CD4-positive, alpha-beta T cell treated with Interleukin-4 for 4 hours (primary cell): ENCODE measurements around the gene IRAK4.
A peak's percentile ranks its signal among the peaks of the same experiment; 100 is the strongest.
"Not testable (repeated sequence)": the region's sequence is repeated elsewhere in the genome, so short reads cannot be mapped to it uniquely, and the experiment has no call there.

ENCODE experiments used
- DNase-seq: peaks from one replicate; pipeline ENCODE4 v3.0.0-alpha.2; 2020

The IRAK4 gene

DNA sequence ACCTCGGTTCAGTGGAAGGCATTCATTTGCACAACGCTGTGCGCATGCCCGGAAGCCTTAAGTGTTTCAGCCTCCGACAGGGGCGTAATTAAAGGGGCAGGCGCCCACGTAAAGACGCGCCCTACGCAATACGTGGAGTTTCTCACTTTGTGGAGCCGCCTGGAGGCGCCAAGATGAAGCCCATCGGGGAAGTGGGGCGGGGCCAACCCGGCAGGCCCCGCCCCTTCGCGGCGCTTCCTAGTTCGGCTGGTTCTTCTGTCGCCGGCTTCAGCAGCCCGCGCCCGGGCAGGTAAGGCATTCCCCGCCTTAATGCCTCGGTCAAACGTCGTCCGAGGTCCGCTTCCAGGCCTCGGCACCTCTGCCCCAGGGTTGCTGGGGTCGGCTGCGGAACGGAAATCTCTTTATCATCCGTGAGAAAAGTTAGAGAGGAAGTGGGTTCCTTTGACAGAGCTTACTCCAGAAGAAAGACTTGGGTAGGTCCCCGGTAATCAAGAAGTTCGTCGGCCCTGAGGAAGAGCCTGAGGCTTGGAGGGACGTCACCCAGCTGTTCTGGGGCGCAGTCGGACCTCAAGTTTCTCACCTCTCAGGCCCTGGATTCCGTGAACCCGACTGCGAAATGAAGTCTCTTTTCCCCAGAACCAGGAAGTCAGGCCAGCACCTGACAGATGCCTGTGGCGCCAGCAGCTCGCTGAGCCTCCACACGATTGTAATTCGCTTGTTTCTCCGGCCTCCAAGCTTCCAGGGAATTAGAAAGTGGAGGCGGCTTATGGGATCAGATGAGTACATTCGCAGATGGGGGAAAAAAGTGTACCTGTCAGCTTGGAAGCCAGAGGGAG lies at the start of gene IRAK4, which contains the start of gene PUS7L:
Gene IRAK4, plus strand, starts transcription at position 224 of the 836 bp plus-strand sequence. CDS start 9,161 bp downstream, outside the sequence.
Gene PUS7L, minus strand, starts transcription at position 63 of the 836 bp plus-strand sequence. CDS start 3,545 bp downstream, outside the sequence.
- peak; percentile 96 for DNase-seq

DNA sequence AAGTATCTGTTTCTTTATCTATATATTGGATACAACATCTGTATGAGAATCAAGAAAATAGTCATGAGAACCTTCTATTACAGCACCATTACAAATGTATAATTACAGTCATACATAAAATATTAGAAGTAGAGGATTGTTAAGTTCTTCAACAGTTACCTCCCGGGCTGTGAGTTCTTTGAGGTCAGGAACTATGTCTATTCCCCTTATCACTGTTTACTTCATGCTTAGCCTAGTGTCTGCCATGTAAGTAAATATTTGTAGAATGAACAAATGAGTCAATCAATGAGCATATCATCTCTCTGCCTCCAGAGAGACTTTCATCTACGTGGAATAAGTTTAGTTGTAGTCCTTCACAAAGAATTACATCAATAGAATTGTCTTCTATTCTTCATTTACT lies 47.4 kb upstream of the IRAK4 start:
- DNase-seq, result no peak

DNA sequence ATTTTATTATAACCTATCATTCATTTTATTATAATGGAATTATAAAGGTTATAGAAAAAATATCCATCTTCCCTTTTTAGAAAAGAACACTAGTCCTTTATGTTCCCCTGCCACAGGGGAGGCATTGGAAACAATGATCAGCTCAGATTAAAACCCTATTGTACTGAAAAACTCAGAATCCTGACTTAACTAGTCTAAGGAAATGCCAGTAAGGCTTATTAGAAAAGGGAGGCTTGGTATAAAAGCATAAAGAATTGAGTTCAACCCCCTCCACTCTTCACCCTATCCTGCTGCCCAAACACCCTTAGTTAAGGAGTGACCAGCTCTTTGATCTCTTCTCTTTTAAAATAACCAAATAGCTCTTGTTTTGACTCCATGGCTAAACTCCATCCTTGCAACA lies 36.1 kb upstream of the IRAK4 start:
- DNase-seq, result no peak

DNA sequence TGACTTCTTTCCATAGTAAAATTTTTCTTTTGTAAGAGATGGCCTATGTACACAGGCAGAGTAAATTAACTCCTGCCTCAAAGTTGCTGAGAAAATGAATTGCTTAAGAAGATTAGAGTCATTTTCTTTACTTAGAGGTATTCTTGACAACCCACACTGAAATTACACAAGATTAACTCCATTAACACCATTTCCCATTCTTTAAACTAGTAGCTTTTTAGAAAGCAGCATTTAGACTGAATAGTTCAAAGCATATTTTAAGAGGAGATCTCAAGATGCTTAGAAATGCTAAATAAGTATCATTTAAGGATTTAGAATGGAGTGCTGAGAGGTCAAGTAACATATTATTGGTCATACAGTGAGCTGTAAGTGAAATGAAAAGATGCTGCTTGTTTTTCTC lies 35.6 kb upstream of the IRAK4 start:
- DNase-seq, result no peak

DNA sequence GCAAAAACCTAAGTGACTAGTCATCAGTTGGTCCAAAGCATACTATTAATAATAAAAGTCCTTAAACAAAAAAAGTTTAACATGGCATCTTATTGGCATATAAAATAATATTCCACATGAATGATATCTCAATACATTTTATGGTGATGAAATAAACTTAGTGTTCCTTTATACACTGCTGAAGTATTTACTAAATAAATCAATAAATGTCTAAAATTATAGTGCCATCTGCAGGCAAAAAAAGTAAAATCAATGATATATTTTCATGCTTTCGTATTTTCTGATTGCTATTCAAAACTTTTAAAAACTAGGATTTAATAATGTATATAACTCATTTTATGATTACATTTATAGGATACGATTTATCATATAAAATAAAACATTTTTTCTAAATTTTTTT lies 30.6 kb upstream of the IRAK4 start:
- DNase-seq, result no peak

DNA sequence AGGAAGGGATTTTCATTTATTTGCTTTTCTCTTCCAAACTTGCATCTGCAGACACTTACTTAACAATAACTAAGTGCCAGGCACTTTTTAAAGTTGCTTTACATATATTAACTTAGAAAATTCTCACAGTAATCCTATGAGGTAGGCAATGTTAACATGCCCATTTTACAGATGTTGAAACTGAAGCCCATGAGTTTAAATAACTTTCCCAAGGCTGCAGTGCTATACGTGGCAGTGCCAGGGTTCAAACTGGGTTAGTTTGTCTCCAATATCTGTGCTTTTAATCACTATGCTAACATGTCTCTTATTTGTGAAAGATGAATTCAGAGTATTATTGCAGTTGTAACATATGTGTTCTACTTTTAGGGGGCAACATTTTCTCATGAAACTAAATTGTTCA lies 30.1 kb upstream of the IRAK4 start:
- DNase-seq, result no peak

DNA sequence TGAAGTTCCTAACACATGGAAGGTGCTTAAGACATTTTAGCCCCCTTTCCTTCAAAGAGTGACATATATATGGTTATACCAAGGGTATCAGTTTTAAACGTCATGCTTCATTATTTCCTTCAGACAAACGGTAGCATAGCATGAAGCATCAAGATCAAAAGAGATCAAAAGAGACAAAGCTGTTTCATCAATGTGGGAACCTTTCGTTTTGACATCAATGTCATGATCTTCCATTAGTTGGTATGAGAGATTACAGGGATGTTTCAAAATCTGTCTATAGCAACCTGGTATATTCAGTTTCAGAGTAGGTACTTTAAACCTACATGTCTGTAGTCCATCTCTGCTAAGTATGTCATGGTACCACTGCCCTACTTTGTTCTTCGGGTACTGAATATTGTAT lies 28.5 kb upstream of the IRAK4 start:
- DNase-seq, result no peak

DNA sequence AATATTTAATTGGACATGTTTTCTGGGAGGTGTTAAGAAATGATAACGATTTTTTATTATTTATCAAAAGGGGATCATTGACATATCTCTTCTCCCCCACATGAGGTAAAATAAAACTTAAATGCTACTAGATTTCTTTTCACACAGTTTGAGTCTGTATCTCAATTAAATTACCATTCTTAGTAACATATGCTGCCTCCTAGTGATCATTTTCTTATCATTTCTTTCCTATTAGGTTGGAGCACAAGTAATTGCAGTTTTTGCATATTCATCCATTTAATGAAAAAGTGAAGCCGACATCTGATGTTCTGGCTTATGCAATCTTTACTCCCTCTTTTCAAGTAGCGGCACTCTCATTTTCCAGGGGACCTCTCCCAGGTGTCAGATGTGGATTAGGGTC lies 25.1 kb upstream of the IRAK4 start:
- no peak for DNase-seq

DNA sequence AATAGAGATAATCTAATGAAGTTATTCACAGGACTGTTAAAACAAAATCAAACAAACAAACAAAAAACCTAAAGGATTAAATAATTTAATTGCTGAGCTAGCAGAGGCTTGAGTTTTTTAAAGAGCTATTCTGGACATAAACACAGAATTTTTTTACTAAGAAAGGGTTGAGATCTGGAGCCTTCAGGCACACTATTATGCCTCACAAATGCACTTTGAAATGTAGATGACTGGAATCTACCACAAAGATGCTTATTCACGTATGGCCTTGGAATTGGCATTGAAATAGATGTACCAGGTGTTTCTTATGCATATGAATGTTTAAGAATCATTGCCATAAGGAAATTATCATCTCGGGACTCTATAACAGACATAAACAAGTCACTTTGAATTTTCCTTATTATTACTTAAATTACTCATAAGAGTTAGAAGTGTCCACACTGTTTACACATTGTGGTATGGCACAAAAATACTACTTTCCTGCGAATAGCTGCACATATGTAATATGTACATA lies 21.8 kb upstream of the IRAK4 start:
- DNase-seq, result no peak

DNA sequence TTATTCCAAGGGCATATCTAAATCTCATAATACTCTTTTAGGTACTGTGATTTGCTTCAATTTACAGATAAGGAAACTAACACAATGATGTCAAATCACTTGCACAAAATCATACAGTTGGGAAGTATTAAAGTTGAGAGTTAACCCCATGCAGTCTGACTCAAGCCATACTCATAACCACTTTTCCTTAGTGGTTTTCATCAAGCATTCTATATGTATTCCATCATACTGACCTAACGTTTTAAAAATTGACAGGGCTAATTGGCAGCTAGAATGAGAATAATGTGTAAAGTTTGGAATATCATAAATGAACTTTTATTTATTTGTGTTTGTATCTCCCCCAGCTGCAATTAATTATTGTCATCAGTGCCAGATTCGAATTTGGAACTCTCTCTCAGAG lies 21.1 kb upstream of the IRAK4 start:
- DNase-seq, result no peak

DNA sequence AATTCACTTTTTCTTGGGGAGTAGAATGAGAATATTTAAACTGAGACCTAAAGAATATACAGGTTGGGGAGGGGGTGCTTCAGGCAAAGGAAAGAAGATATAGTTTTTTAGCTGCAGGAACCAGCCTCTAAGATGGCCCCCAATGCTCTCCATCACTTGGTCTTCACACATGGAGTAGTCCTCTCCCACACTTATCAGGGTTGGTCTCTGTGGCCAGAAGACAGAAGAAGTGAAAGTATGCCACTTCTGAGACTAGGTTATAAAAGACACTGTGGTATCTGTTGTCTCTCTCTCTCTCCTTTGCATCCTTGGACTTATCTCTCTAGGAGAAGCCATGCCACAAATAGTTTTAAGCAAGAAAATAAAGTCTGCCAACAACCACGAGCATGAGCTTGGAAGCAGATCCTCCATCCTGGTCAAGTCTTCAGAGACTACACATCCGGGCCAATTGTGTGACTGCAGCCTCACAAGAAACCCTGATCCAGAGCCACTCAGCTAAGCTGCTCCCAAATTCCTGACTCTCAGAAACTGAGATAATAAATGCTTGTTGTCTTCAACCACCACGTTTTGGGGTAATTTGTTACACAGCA lies 18.1 kb upstream of the IRAK4 start:
- no peak for DNase-seq

DNA sequence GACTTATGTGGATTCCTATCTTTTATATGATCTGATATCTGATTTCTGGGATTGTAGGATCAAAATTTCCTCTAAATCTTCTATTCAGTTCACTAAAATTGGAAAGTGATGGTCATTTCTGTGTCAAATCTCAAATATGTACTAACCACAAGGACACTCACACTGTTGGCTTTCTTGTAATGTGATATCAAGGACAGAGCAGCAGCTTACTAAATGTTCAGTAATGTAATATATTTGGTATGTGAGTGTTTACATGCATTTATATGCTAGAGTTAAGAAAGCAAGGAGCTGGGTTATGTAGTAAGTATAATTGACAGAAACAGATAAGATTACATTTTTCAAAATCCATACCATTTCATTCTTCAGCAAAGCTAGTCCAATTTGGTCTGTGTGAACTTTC lies 16.6 kb upstream of the IRAK4 start:
- DNase-seq, result no peak

DNA sequence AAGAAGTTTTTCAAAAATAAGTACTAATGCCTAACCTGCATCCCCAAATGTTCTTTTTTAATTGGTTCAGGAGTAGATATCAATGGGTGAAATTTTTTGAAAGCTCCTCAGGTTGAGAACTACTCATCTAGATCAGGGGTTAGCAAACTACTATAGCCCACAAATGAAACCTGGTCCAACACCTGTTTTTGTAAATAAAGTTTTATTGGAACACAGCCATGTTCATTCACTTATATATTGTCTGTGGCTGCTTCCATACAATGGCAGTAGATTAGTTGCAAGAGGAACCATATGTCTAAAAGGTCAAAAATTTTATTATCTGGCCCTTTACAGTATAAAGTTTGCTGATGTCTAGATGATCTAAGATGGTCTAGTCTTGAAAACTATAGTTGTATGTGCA lies 13.9 kb upstream of the IRAK4 start:
- DNase-seq, result no peak

DNA sequence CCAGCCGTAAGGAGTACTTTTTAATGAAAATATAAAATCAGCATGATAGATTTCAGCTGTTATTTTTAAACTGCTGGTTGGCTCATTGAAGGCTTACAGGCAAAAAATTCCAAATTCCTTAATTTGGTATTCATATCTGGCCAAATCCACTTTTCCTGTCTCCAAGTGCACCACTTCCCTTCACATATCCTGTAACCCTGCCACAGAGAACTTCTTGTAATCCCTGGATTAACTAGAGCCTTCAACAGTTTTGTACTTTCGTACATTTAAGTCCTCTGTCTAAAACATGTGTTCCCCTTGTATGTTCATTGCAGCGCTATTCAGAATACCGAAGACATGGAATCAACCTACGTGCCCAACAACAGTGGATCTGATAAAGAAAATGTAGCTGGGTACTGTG lies 9.7 kb upstream of the IRAK4 start:
- no peak for DNase-seq

DNA sequence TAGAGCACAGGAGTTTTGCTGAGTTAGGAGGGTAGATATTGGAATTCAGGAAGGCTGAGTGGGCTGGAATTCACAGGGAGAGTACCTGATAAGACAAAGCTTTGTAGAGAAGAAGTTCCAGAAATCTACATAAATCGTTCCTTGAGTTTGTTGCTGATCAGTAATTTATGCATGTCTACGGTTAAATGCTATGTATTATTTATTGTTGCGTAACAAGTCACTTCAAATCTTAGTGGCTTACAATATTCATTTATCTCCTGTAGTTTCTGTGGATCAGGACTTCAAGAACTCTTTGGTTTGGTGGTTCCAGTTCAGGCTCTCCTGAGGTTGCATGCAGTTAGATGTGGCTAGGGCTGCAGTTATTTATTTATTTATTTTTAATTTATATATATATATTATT lies 7.9 kb upstream of the IRAK4 start:
- no peak for DNase-seq

DNA sequence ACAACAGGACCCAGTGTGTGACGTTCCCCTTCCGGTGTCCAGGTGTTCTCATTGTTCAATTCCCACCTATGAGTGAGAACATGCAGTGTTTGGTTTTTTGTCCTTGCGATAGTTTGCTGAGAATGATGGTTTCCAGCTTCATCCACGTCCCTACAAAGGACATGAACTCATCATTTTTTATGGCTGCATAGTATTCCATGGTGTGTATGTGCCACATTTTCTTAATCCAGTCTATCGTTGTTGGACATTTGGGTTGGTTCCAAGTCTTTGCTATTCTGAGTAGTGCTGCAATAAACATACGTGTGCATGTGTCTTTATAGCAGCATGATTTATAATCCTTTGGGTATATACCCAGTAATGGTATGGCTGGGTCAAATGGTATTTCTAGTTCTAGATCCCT lies 7.4 kb upstream of the IRAK4 start:
- not testable (repeated sequence) for DNase-seq

DNA sequence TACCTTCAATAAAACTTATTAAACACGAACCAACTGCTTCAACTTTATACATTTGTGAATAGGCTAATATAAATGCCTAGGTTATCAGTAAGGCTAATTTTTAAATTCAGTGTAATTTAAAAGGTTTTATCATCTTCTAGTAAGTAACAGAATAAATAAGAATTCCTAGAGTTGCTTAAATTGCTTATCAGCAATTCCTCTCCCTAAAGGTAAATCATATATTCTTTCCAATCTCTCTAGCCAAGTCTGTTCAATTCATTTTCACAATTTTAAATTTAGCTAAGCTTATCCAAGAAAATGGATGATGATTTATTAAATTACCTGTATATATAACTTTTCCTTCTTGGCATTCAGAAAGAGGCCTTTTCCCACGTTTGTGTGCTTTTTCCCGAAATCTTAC lies 4.7 kb upstream of the IRAK4 start:
- no peak for DNase-seq

DNA sequence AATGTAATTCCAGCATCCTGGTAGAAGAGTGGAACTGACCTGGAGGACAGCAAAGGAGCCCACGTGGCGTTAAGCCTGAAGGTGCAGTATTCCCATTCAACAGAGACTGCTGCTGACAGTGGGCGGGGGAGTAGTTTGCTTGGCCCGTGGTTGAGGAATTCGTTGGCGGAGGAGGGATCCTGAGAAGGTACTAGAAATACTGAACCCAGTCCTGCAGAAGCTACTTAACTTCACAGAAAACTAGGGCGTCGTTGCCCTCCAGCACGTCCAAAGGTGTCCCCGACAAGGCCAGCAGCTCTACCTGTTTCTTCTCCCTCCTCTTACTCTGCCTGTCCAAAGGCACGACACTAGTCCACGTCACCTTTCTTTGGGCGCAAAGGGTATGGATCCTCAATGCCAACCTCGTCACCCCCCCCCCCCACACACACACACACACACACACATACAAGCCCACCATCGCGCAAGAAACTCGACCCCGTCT lies 464 bp upstream of the IRAK4 start:
- DNase-seq, result no peak

DNA sequence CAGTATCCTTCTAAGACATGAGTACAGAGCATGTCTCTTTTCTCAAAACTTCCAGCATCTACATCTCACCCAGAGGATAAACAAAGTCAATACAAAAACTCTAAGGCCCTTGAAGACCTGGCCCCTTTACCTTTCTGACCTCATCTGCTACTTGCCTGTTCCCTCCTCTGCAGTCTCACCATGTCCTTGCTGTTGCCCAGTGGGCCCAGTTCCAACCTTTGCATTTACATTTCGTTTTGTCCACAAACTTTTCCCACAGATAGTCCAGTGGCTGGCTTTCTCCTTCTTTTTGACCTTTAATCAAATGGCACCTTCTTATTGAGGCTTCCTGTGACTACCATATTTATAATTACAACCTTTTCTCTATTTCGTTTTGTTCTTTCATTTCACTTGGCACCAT lies 1.6 kb downstream of the IRAK4 start:
- no peak for DNase-seq

DNA sequence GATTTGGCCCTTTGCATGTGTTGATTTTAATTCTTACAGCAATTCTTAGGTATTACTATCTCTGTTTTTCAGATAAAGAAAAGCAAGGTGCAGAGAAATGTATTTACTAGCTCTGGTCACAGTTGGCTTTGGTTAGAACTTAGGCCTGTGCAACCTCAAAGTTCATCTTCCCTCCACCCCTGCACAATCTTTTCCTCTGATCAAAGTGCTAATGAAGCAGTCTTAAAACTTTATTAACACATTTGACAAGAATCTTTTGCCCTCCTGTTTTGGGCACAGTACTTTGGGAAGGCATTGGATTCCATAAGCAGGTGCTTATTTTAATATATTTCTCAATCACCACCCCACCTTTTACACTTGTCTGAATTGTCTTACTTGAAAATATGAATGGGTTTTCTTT lies 2.7 kb downstream of the IRAK4 start:
- DNase-seq, result no peak

DNA sequence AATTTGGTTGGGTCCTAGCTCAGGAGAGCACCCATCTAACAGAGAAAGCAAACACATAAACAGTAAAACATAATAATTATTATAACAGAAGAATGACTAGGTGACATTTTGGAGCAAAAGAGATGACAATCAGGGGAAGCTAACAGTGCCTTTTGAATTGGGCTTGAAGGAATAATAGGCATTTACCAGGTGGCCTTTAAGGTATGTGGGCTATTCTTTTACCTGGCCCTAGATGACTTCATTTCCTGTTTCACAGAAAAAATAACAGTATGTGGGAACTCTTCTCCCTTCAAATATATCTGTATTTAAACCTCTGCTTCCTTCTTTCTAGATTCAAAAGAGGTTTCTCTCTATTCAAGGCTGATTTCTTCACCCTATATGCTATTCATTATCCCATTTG lies 3.8 kb downstream of the IRAK4 start:
- peak; percentile 6 for DNase-seq

DNA sequence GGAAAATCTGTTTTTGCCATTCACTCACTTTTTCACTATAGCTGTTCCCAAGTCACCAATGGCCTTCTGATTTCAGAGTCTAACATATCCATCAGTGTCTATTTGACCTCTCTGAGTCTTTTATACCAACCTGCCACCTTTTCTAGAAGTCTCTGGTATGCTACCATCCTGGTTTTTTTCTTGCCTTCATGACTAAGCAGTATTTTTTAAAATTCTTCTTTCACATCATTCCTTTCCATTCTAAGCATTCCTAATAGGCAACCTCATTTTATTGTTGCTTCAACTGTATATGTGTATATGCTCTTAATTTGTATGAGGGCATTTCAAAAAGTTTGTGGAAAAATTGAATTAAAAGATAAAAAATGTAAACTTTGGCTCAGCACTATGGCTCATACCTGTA lies 5.0 kb downstream of the IRAK4 start:
- no peak for DNase-seq

DNA sequence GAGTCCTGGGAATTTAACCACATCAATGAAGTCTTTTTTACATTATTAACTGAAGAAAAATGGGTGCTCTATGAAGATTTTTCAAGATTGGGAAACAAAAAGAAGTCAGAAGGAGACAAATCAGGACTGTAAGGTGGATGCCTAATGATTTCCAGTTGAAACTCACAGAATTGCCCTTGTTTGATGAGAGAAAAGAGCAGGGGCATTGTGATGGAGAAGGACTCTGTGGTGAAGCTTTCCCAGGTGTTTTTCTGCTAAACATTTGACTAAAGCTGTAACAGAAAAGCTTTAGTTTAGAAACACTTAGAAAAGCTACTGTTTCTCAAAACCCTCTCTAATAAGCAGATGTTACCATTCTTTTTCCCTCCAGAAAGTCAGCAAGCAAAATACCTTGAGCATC lies 5.8 kb downstream of the IRAK4 start:
- DNase-seq, result no peak

DNA sequence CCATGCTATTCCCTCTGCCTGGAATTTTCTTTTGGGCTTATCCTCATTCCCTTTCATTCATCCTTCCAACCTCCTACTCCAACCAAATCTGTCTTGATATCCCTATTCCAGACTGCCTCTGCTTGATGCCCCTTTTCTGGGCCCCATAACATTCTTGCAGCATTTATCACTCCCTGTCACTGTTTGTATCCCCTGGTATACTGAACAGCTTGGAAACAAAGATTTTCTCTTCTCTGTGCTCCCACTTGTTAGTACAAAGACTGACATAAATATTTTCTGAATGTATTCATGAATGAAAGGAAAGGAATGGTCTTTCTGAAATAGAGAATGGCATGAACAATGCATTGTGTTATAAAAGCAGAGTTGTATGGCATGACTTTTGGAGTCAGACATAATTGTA lies 7.5 kb downstream of the IRAK4 start:
- DNase-seq, result no peak
